ENCODE measurements around the gene SPATA9.

DNA sequence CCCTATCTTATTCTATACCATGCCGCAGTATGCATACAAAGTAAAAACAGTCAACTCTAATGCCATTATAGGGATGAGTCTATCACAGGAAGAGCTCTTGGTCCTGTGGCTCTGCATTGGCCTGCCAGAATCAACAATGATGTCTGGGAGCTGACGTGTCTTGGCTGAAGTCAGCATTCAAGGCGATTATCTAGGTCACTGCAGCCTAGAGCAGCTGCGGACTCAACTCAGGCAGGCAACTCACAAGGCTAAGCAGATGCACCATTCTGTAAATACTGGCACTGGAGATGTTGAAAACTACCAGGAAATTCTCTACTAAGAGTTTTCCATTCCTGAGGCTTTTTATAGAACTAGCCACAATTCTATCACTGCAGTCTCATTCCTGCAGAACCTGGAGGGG is 13.3 kb downstream of the SPATA9 start:
- TF ChIP-seq, protein P1, sequence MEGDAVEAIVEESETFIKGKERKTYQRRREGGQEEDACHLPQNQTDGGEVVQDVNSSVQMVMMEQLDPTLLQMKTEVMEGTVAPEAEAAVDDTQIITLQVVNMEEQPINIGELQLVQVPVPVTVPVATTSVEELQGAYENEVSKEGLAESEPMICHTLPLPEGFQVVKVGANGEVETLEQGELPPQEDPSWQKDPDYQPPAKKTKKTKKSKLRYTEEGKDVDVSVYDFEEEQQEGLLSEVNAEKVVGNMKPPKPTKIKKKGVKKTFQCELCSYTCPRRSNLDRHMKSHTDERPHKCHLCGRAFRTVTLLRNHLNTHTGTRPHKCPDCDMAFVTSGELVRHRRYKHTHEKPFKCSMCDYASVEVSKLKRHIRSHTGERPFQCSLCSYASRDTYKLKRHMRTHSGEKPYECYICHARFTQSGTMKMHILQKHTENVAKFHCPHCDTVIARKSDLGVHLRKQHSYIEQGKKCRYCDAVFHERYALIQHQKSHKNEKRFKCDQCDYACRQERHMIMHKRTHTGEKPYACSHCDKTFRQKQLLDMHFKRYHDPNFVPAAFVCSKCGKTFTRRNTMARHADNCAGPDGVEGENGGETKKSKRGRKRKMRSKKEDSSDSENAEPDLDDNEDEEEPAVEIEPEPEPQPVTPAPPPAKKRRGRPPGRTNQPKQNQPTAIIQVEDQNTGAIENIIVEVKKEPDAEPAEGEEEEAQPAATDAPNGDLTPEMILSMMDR (IDR thresholded peaks at IDR 0.05 in 2 of 3, conservative IDR thresholded peaks at IDR 0.05 in 1 of 3; ENCODE audit: borderline replicate concordance in 1 of 3, insufficient read depth in 1 of 3, low read depth in 2 of 3, low read length in 2 of 3): no peak
- TF ChIP-seq JUND (IDR thresholded peaks at IDR 0.05) (no peak), EZH2phosphoT487 (IDR thresholded peaks at IDR 0.05; ENCODE audit: borderline replicate concordance) (no peak), POLR2A (IDR thresholded peaks at IDR 0.05; ENCODE audit: borderline replicate concordance, extremely low read depth, insufficient read depth, insufficient read length) (no peak), POLR2AphosphoS5 (IDR thresholded peaks at IDR 0.05; ENCODE audit: low read depth, low read length) (no peak), EZH2 (IDR thresholded peaks at IDR 0.05) (no peak), YY1 (IDR thresholded peaks at IDR 0.05; ENCODE audit: extremely low read depth, insufficient replicate concordance, low read depth, low read length) (no peak), RAD21 (IDR thresholded peaks at IDR 0.05; ENCODE audit: low read depth) (no peak), EGR1 (IDR thresholded peaks at IDR 0.05; ENCODE audit: low read depth) (no peak)
- TF ChIP-seq, protein P2, sequence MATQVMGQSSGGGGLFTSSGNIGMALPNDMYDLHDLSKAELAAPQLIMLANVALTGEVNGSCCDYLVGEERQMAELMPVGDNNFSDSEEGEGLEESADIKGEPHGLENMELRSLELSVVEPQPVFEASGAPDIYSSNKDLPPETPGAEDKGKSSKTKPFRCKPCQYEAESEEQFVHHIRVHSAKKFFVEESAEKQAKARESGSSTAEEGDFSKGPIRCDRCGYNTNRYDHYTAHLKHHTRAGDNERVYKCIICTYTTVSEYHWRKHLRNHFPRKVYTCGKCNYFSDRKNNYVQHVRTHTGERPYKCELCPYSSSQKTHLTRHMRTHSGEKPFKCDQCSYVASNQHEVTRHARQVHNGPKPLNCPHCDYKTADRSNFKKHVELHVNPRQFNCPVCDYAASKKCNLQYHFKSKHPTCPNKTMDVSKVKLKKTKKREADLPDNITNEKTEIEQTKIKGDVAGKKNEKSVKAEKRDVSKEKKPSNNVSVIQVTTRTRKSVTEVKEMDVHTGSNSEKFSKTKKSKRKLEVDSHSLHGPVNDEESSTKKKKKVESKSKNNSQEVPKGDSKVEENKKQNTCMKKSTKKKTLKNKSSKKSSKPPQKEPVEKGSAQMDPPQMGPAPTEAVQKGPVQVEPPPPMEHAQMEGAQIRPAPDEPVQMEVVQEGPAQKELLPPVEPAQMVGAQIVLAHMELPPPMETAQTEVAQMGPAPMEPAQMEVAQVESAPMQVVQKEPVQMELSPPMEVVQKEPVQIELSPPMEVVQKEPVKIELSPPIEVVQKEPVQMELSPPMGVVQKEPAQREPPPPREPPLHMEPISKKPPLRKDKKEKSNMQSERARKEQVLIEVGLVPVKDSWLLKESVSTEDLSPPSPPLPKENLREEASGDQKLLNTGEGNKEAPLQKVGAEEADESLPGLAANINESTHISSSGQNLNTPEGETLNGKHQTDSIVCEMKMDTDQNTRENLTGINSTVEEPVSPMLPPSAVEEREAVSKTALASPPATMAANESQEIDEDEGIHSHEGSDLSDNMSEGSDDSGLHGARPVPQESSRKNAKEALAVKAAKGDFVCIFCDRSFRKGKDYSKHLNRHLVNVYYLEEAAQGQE (IDR thresholded peaks at IDR 0.05; ENCODE audit: low read depth): no peak

All from HCT116 (cell line).